SIG-M5 treated with dmso at 0.1 percent for 504 hours (cell line): Measurements from ENCODE around the gene TIMM23.

Source experiments
- DNase-seq: peaks from one replicate; lab custom pipeline; 2025; ENCODE audit not compliant: unreplicated experiment; lab: John Stamatoyannopoulos, UW

TIMM23 gene

GRCh38 chr10:46052057-46052790 is 79.9 kb downstream of the TIMM23 start:
- no peak for DNase-seq

GRCh38 chr10:46052791-46053375 is 80.6 kb downstream of the TIMM23 start:
- DNase-seq, result no peak
